Measurements from ENCODE around the gene SSC4D. TPM values are rescaled to one million over a fixed set of nuclear protein-coding genes. Genes with fewer than 3 reads are reported as not detected.

Gene SSC4D
- total and polyA plus RNA-seq, 10 donors: 0.11 to 1.5 (median 0.66) TPM

DNA sequence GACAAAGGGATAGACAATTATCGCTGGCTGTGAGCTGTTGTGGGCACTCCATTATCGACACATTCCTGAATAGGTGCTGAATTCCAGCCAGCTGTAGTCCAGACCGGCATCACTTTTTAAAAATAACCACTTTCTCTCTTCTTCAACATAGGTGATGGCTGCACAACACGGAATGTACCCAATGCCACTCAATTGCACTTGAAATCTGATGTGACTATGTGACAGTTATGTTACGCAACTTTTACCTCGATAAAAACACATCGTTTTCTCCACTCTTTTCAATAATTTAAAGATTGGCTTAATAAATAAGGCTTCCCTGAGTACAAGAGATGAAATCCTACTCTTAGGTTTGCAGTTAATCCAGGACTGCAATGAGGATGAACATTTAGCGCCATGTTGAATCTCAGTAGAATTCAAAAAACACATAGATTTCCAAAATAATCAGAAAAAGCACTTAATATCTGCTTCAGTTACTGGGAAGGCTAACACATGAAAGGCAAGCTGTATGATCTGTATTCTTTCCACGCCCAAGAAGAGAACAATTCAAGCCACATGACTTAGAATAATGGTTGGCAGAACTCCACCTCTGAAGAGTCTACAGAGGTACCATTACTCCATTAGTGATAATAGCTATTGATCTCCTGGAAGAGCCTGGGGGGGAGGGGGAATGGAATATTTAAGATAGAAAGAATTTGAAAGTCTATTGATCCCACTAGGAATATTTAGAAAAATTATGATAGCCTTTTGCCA, 54.3 kb downstream of the SSC4D start:
- H3K4me3 ChIP-seq: no peak overlapping the region
- DNase-seq: no peak
- no peaks in the 10 kb centered on the region for H3K27me3 ChIP-seq (replicated peaks in 1 of 7)
- H3K27ac ChIP-seq: peak overlapping the region in 2 of 8 donors; percentile 9 to 11
- WGBS, 5 donors: 80 to 95% (median 85%) methylated on average over 9 of the region's 9 CpGs
- TF ChIP-seq POLR2A (IDR thresholded peaks at IDR 0.05) (no peak), POLR2AphosphoS5 (IDR thresholded peaks at IDR 0.05) (no peak)
- TF ChIP-seq, protein P1, sequence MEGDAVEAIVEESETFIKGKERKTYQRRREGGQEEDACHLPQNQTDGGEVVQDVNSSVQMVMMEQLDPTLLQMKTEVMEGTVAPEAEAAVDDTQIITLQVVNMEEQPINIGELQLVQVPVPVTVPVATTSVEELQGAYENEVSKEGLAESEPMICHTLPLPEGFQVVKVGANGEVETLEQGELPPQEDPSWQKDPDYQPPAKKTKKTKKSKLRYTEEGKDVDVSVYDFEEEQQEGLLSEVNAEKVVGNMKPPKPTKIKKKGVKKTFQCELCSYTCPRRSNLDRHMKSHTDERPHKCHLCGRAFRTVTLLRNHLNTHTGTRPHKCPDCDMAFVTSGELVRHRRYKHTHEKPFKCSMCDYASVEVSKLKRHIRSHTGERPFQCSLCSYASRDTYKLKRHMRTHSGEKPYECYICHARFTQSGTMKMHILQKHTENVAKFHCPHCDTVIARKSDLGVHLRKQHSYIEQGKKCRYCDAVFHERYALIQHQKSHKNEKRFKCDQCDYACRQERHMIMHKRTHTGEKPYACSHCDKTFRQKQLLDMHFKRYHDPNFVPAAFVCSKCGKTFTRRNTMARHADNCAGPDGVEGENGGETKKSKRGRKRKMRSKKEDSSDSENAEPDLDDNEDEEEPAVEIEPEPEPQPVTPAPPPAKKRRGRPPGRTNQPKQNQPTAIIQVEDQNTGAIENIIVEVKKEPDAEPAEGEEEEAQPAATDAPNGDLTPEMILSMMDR (IDR thresholded peaks at IDR 0.05 in 8 of 11, conservative IDR thresholded peaks at IDR 0.05 in 3 of 11): no peak
- no peaks in the 10 kb centered on the region for H3K9me3 ChIP-seq
- peaks cover 27 to 87% (median 74%) of the 10 kb centered on the region in 6 donors for H3K4me1 ChIP-seq
- peaks cover 0 to 54% (median 6%) of the 10 kb centered on the region in 6 donors for H3K36me3 ChIP-seq
- intact Hi-C loops (cut with DNase I; ENCODE audit: low total_unique reads): loop anchor here (5.0 kb wide), 1 partner anchor 38 kb away; no protein-coding TSS in a partner anchor

DNA sequence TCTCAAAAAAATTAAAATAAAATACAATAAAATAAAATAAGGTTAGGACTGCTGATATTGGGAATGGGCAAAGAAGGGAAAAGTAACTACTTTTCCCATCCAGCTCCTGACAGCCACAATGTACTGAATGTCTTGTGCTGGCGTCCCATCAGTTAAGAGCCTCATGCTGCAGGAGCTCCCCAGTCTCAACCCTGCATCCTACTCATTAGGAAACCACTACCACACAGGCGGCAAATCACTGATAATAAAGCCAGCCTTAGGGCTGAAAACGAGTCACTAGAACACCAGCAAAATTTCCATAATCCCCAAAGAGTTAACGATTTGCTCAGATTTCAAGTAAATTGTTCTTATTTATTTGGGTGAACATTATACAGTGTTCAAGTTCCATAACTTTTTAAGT, 55.0 kb downstream of the SSC4D start:
- H3K9me3 ChIP-seq: no peaks in the 10 kb centered on the region
- H3K27me3 ChIP-seq (replicated peaks in 1 of 7): no peaks in the 10 kb centered on the region
- H3K27ac ChIP-seq: peak overlapping the region in 1 of 8 donors; percentile 9
- peaks cover 0 to 60% (median 10%) of the 10 kb centered on the region in 6 donors for H3K36me3 ChIP-seq
- no peak overlapping the region for H3K4me3 ChIP-seq
- 70 to 88% (median 81%) methylated on average over 4 of the region's 4 CpGs for WGBS, 5 donors
- intact Hi-C loops (cut with DNase I; ENCODE audit: low total_unique reads): no loop called here
- no peak for DNase-seq
- peaks cover 27 to 86% (median 71%) of the 10 kb centered on the region in 6 donors for H3K4me1 ChIP-seq
- TF ChIP-seq, protein P1 (IDR thresholded peaks at IDR 0.05 in 8 of 11, conservative IDR thresholded peaks at IDR 0.05 in 3 of 11): no peak
- TF ChIP-seq POLR2A (IDR thresholded peaks at IDR 0.05): no peak
- no peak for TF ChIP-seq POLR2AphosphoS5 (IDR thresholded peaks at IDR 0.05)

DNA sequence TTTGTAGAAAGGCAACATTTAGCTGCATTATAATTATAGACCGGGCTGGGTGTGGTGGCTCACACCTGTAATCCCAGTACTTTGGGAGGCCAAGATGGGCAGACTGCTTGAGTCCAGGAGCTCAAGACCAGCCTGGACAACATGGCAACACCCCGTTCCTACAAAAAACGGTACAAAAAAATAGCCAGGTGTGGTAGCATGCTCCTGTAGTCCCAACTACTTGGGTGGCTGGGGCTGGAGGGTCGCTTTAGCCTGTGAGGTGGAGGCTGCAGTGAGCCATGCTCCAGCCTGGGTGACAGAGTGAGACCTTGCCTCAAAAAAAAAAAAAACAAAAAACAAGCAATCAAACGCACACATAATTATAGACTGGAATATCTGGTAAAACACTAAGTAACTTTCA, 55.8 kb downstream of the SSC4D start:
- TF ChIP-seq POLR2AphosphoS5 (IDR thresholded peaks at IDR 0.05): no peak
- TF ChIP-seq, protein P1 (IDR thresholded peaks at IDR 0.05 in 8 of 11, conservative IDR thresholded peaks at IDR 0.05 in 3 of 11): no peak
- TF ChIP-seq POLR2A (IDR thresholded peaks at IDR 0.05): no peak
- H3K4me1 ChIP-seq: peaks cover 27 to 89% (median 73%) of the 10 kb centered on the region in 6 donors
- no peak for DNase-seq
- H3K27me3 ChIP-seq (replicated peaks in 1 of 7): no peaks in the 10 kb centered on the region
- H3K4me3 ChIP-seq: no peak overlapping the region
- peaks cover 0 to 68% (median 10%) of the 10 kb centered on the region in 6 donors for H3K36me3 ChIP-seq
- no peaks in the 10 kb centered on the region for H3K9me3 ChIP-seq
- WGBS, 5 donors: 91 to 97% (median 93%) methylated on average over 5 of the region's 5 CpGs
- no peak overlapping the region for H3K27ac ChIP-seq
- intact Hi-C loops (cut with DNase I; ENCODE audit: low total_unique reads): no loop called here

DNA sequence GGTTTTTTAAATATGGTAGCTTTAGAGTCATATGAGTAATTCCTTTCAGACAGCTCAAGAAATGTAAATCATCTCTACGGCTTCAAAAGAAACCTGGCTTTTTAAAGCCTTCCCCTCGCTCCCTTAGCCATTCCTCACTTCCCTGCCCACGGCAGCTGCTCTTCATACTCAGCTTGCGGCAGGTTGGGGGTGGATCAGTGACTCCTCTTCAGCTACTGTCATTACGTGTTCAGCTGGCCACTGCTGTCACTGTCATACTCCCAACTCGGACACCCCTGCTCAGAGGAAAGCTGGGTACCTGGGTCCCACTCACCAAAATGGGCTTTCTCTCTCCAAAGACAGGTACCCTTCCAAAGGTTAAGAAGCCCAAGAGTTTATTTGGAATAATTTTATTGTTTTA, 57.3 kb downstream of the SSC4D start:
- intact Hi-C loops (cut with DNase I; ENCODE audit: low total_unique reads): no loop called here
- H3K27ac ChIP-seq: peak overlapping the region in 1 of 8 donors; percentile 9

More for the DNA sequence above, 57.3 kb downstream of the SSC4D start:
- no peak for DNase-seq
- Histone ChIP-seq H3K4me1 (peaks cover 31 to 96% (median 83%) of the 10 kb centered on the region in 6 donors), H3K9me3 (no peaks in the 10 kb centered on the region), H3K4me3 (no peak overlapping the region), H3K36me3 (peaks cover under 1 to 82% (median 13%) of the 10 kb centered on the region in 6 donors), H3K27me3 (replicated peaks in 1 of 7) (no peaks in the 10 kb centered on the region)
- TF ChIP-seq, protein P1 (IDR thresholded peaks at IDR 0.05 in 8 of 11, conservative IDR thresholded peaks at IDR 0.05 in 3 of 11): no peak
- no peak for TF ChIP-seq POLR2AphosphoS5 (IDR thresholded peaks at IDR 0.05)
- no peak for TF ChIP-seq POLR2A (IDR thresholded peaks at IDR 0.05)
- 58 to 82% (median 80%) methylated on average over 6 of the region's 6 CpGs for WGBS, 5 donors

Measured in spleen (tissue), 11 donors.